ENCODE results near the gene SYNE1.

Gene SYNE1

DNA sequence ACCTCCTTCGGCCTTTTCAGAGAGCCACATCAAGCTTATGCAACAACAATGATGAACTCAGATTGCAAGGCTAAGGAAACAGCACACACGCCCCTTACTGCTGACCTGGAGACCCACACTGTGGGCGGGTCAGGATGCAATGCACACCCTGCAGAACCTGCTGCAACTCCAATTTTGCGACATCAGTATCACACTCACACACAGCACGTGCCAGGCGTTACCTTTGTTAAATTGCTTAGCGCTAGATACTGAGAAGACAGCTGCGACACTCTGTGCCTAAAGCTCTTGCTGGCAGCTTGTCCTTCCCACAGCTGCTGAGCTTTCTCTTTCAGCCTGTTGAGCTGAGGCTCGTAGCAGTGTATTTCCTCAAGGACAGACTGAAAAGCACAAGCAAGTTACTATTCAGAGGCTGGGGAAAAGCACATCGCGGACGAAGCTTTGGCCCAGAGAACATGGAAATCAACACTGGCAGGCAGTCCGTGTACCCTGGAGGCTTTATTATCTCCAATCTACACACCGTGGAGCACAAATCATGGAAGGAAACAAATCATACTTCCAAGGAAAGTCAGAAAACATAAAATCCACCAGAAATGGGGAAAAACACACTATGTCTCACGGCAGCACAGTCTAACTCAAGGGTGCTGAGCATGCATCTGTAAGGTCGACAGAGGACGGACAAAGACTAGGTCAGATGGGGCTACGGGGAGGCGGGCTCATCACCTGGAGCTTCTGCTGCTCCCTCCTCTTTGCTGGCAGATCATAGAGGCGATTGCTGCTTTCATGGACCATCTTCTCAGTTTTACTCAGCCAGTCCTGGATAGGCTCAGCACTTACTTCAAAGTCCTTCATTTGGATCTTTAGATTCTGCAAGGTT, 268.2 kb downstream of the SYNE1 start:
- H3K9me3 ChIP-seq (ENCODE audit: insufficient read depth, low read length) = no peaks in the 10 kb centered on the region
- no peak overlapping the region for H2AFZ ChIP-seq (ENCODE audit: low read depth, low read length, severe bottlenecking)
- TF ChIP-seq EZH2phosphoT487 (conservative IDR thresholded peaks at IDR 0.05; ENCODE audit: low read length) = no peak
- TF ChIP-seq, protein P1, sequence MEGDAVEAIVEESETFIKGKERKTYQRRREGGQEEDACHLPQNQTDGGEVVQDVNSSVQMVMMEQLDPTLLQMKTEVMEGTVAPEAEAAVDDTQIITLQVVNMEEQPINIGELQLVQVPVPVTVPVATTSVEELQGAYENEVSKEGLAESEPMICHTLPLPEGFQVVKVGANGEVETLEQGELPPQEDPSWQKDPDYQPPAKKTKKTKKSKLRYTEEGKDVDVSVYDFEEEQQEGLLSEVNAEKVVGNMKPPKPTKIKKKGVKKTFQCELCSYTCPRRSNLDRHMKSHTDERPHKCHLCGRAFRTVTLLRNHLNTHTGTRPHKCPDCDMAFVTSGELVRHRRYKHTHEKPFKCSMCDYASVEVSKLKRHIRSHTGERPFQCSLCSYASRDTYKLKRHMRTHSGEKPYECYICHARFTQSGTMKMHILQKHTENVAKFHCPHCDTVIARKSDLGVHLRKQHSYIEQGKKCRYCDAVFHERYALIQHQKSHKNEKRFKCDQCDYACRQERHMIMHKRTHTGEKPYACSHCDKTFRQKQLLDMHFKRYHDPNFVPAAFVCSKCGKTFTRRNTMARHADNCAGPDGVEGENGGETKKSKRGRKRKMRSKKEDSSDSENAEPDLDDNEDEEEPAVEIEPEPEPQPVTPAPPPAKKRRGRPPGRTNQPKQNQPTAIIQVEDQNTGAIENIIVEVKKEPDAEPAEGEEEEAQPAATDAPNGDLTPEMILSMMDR (IDR thresholded peaks at IDR 0.05; ENCODE audit: insufficient read depth, low read length, poor library complexity, severe bottlenecking) = no peak
- no peaks in the 10 kb centered on the region for H3K36me3 ChIP-seq (ENCODE audit: low read length)
- H3K9ac ChIP-seq (ENCODE audit: low read length) = no peak overlapping the region
- H3K79me2 ChIP-seq (ENCODE audit: insufficient read depth, low read length) = no peaks in the 10 kb centered on the region
- H3K9me2 ChIP-seq (replicated peaks; ENCODE audit: insufficient read depth, low read length) = no peaks in the 10 kb centered on the region
- no peaks in the 10 kb centered on the region for H3F3A ChIP-seq (ENCODE audit: insufficient read depth)
- H3K27ac ChIP-seq (ENCODE audit: low read depth, low read length) = no peak overlapping the region
- H3K4me3 ChIP-seq (ENCODE audit: insufficient read depth, low read length, poor library complexity, severe bottlenecking) = no peak overlapping the region
- no peak overlapping the region for H3K4me2 ChIP-seq (ENCODE audit: low read depth, low read length, poor library complexity, severe bottlenecking)
- H3K27me3 ChIP-seq (ENCODE audit: low read length) = no peaks in the 10 kb centered on the region
- no peaks in the 10 kb centered on the region for H4K20me1 ChIP-seq (ENCODE audit: low read depth, low read length)

DNA sequence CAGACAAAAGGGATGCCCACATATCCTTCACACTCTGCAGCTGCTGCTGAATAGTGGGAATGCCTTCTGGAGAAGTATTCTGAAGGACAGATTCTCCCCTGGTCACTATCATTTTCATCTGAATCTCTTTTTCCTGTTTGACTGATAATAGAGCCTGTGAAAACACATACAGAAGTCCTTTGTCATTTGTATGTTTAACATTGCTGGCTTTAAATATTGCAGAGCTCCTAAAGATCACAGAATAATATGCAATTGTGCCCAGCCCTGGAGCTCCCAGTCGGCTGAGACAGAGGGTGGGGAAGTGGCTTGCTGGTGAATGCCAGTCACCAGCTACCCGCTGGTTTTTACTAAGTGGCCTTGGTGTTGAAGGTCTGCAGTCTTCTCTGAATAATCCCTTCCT, 272.3 kb downstream of the SYNE1 start:
- H3K9me3 ChIP-seq (ENCODE audit: insufficient read depth, low read length) = no peaks in the 10 kb centered on the region
- no peaks in the 10 kb centered on the region for H3K9me2 ChIP-seq (replicated peaks; ENCODE audit: insufficient read depth, low read length)
- H3K4me3 ChIP-seq (ENCODE audit: insufficient read depth, low read length, poor library complexity, severe bottlenecking) = no peak overlapping the region
- H4K20me1 ChIP-seq (ENCODE audit: low read depth, low read length) = no peaks in the 10 kb centered on the region
- H3K27me3 ChIP-seq (ENCODE audit: low read length) = no peaks in the 10 kb centered on the region
- H3F3A ChIP-seq (ENCODE audit: insufficient read depth) = no peaks in the 10 kb centered on the region
- no peak overlapping the region for H3K27ac ChIP-seq (ENCODE audit: low read depth, low read length)
- no peak overlapping the region for H3K4me2 ChIP-seq (ENCODE audit: low read depth, low read length, poor library complexity, severe bottlenecking)
- no peak overlapping the region for H3K9ac ChIP-seq (ENCODE audit: low read length)
- no peak for TF ChIP-seq EZH2phosphoT487 (conservative IDR thresholded peaks at IDR 0.05; ENCODE audit: low read length)
- TF ChIP-seq, protein P1 (IDR thresholded peaks at IDR 0.05; ENCODE audit: insufficient read depth, low read length, poor library complexity, severe bottlenecking) = no peak
- H3K79me2 ChIP-seq (ENCODE audit: insufficient read depth, low read length) = no peaks in the 10 kb centered on the region
- no peak overlapping the region for H2AFZ ChIP-seq (ENCODE audit: low read depth, low read length, severe bottlenecking)
- H3K36me3 ChIP-seq (ENCODE audit: low read length) = no peaks in the 10 kb centered on the region

DNA sequence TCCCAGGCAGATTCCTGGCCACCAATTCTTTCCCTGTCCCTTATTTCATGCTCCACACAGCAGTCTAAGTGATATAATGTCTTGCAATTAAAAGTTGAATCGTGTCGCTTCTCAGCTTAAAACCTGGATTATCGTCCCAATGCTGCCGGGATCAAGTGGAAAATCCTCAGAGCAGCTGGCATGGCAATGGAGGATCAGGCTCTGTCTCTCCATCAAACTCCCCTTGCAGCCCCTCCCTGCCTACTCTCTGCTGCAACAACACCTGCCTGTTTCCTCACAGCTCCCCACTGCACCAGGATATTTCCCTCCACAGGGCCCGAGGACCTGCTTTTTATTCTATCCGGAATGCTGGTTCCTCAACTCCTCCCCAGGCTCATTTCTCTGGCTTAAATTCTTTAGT, 277.1 kb downstream of the SYNE1 start:
- H2AFZ ChIP-seq (ENCODE audit: low read depth, low read length, severe bottlenecking) = no peak overlapping the region
- no peak overlapping the region for H3K4me3 ChIP-seq (ENCODE audit: insufficient read depth, low read length, poor library complexity, severe bottlenecking)
- H4K20me1 ChIP-seq (ENCODE audit: low read depth, low read length) = no peaks in the 10 kb centered on the region
- H3K9me3 ChIP-seq (ENCODE audit: insufficient read depth, low read length) = no peaks in the 10 kb centered on the region
- no peaks in the 10 kb centered on the region for H3K9me2 ChIP-seq (replicated peaks; ENCODE audit: insufficient read depth, low read length)
- no peak overlapping the region for H3K9ac ChIP-seq (ENCODE audit: low read length)
- H3K36me3 ChIP-seq (ENCODE audit: low read length) = no peaks in the 10 kb centered on the region
- H3F3A ChIP-seq (ENCODE audit: insufficient read depth) = no peaks in the 10 kb centered on the region
- H3K79me2 ChIP-seq (ENCODE audit: insufficient read depth, low read length) = no peaks in the 10 kb centered on the region
- no peak overlapping the region for H3K27ac ChIP-seq (ENCODE audit: low read depth, low read length)
- H3K4me2 ChIP-seq (ENCODE audit: low read depth, low read length, poor library complexity, severe bottlenecking) = no peak overlapping the region
- TF ChIP-seq, protein P1 (IDR thresholded peaks at IDR 0.05; ENCODE audit: insufficient read depth, low read length, poor library complexity, severe bottlenecking) = no peak
- TF ChIP-seq EZH2phosphoT487 (conservative IDR thresholded peaks at IDR 0.05; ENCODE audit: low read length) = no peak
- no peaks in the 10 kb centered on the region for H3K27me3 ChIP-seq (ENCODE audit: low read length)

Measured in SU-DHL-6 (cell line).